Right atrium auricular region (tissue), 2 donors: Measurements from ENCODE around the gene CXorf58. TPM values are rescaled to one million over a fixed set of nuclear protein-coding genes. Genes with fewer than 3 reads are reported as not detected.

Experiments
- DNase-seq: peaks from one replicate; pipeline ENCODE4 v3.0.0-alpha.2; 2019; ENCODE audit warnings: low spot score
- H3K27ac ChIP-seq, 2 donors: fragments of 200-600 bp; sonication (generic); 1 replicate in 1 of 2; 2 replicates in 1 of 2; pipeline ENCODE4 v1.5.1; 2016 to 2019
- H3K27me3 ChIP-seq, 2 donors: fragments of 200-600 bp; sonication (generic); one replicate each; pipeline versions ENCODE4 v1.5.1 to v1.6.0; 2017 to 2019
- H3K36me3 ChIP-seq: fragments of 200-600 bp; sonication (generic); one replicate; pipeline ENCODE4 v1.5.1; 2016
- H3K4me1 ChIP-seq, 2 donors: fragments of 200-600 bp; sonication (generic); one replicate each; pipeline versions ENCODE4 v1.5.1 to v1.6.0; 2017 to 2019
- H3K4me3 ChIP-seq, 2 donors: fragments of 200-600 bp; sonication (generic); 1 replicate in 1 of 2; 2 replicates in 1 of 2; pipeline ENCODE4 v1.5.1; 2017 to 2019; ENCODE audit warnings: mild to moderate bottlenecking in 1 of 2, moderate library complexity in 1 of 2
- H3K9me3 ChIP-seq, 2 donors: fragments of 200-600 bp; sonication (generic); one replicate each; pipeline ENCODE4 v1.5.1; 2019
- CTCF ChIP-seq, 2 donors: fragments of 200-600 bp; sonication (generic); IDR thresholded peaks; one replicate each; pipeline ENCODE4 v1.5.1; 2019; ENCODE audit warnings: antibody characterized with exemption in 2 of 2
- total RNA-seq, 2 donors: library from RNA; depleted of rRNA; stranded (reverse); fragments of >200 nt; gene quantifications; one replicate each; pipeline ENCODE4 v1.1.0, GENCODE V29; 2016

Gene CXorf58
- total RNA-seq, 2 donors from 2014 or later, result not detected

GRCh38 chrX:23919706-23920320, 12.0 kb downstream of the CXorf58 start:
- H3K27ac ChIP-seq, result no peak overlapping the region
- TF ChIP-seq CTCF (IDR thresholded peaks at IDR 0.05), result no peak
- no peaks in the 10 kb centered on the region for H3K4me1 ChIP-seq
- H3K4me3 ChIP-seq, result no peak overlapping the region
- peaks cover 0 to 12% of the 10 kb centered on the region in 2 donors for H3K9me3 ChIP-seq
- DNase-seq, result no peak
- no peaks in the 10 kb centered on the region for H3K27me3 ChIP-seq
- no peaks in the 10 kb centered on the region for H3K36me3 ChIP-seq

GRCh38 chrX:23926015-23926414, 18.2 kb downstream of the CXorf58 start:
- H3K27me3 ChIP-seq, result no peaks in the 10 kb centered on the region
- TF ChIP-seq CTCF (IDR thresholded peaks at IDR 0.05), result no peak
- DNase-seq, result no peak
- H3K27ac ChIP-seq, result no peak overlapping the region
- no peaks in the 10 kb centered on the region for H3K36me3 ChIP-seq
- no peak overlapping the region for H3K4me3 ChIP-seq
- no peaks in the 10 kb centered on the region for H3K9me3 ChIP-seq
- no peaks in the 10 kb centered on the region for H3K4me1 ChIP-seq

- no peak overlapping the region for H3K4me3 ChIP-seq
- DNase-seq, result no peak
- H3K36me3 ChIP-seq, result no peaks in the 10 kb centered on the region
- no peaks in the 10 kb centered on the region for H3K27me3 ChIP-seq
- no peak for TF ChIP-seq CTCF (IDR thresholded peaks at IDR 0.05)
- no peaks in the 10 kb centered on the region for H3K9me3 ChIP-seq
- no peaks in the 10 kb centered on the region for H3K4me1 ChIP-seq
- H3K27ac ChIP-seq, result no peak overlapping the region
These were observed 23.2 kb downstream of the CXorf58 start for GRCh38 chrX:23930894-23931604.

GRCh38 chrX:23932046-23932445, 24.2 kb downstream of the CXorf58 start:
- no peak for TF ChIP-seq CTCF (IDR thresholded peaks at IDR 0.05)
- Histone ChIP-seq H3K27ac (no peak overlapping the region), H3K4me3 (no peak overlapping the region), H3K4me1 (no peaks in the 10 kb centered on the region), H3K36me3 (no peaks in the 10 kb centered on the region), H3K27me3 (no peaks in the 10 kb centered on the region), H3K9me3 (no peaks in the 10 kb centered on the region)
- no peak for DNase-seq

- TF ChIP-seq CTCF (IDR thresholded peaks at IDR 0.05), result no peak
- Histone ChIP-seq H3K27me3 (no peaks in the 10 kb centered on the region), H3K4me3 (no peak overlapping the region), H3K4me1 (no peaks in the 10 kb centered on the region), H3K27ac (no peak overlapping the region), H3K9me3 (no peaks in the 10 kb centered on the region), H3K36me3 (no peaks in the 10 kb centered on the region)
- DNase-seq, result no peak
These were observed 27.3 kb downstream of the CXorf58 start for GRCh38 chrX:23935106-23935505.
